HAP-1 (cell line): Measurements from ENCODE around the gene PDCD10.
A peak's percentile ranks its signal among the peaks of the same experiment; 100 is the strongest.

Experiments used
- DNase-seq, 2 experiments: peaks; one replicate each; pipeline ENCODE4 v3.0.0-alpha.2; 2016 to 2020; ENCODE audit warnings: low spot score in 2 of 2
- H3K27me3 ChIP-seq: fragments of 250-450 bp; sonication (Bioruptor Pico); 2 replicates; pipeline ENCODE4 v1.5.1; 2020; ENCODE audit warnings: low read depth, mild to moderate bottlenecking, moderate library complexity
- H3K36me3 ChIP-seq: fragments of 250-450 bp; sonication (Bioruptor Pico); replicated peaks from 2 replicates; pipeline ENCODE4 v1.5.1; 2020; ENCODE audit warnings: mild to moderate bottlenecking
- H3K4me1 ChIP-seq: fragments of 250-450 bp; sonication (Bioruptor Pico); 2 replicates; pipeline ENCODE4 v1.5.1; 2020; ENCODE audit warnings: mild to moderate bottlenecking
- H3K4me3 ChIP-seq: fragments of 250-450 bp; sonication (Bioruptor Pico); 2 replicates; pipeline ENCODE4 v1.5.1; 2020; ENCODE audit warnings: mild to moderate bottlenecking, moderate library complexity
- H3K9me3 ChIP-seq: fragments of 250-450 bp; sonication (Bioruptor Pico); 2 replicates; pipeline ENCODE4 v1.5.1; 2020; ENCODE audit warnings: mild to moderate bottlenecking, moderate library complexity
- in situ Hi-C: fragments of 300-500 bp; cut with MboI; formaldehyde crosslinking; loops from 3 replicates; pipeline ENCODE4 v1.14.3; 2020; ENCODE audit warnings: low sequenced_read_pairs, inconsistent platforms, mixed read lengths

PDCD10 gene

DNA sequence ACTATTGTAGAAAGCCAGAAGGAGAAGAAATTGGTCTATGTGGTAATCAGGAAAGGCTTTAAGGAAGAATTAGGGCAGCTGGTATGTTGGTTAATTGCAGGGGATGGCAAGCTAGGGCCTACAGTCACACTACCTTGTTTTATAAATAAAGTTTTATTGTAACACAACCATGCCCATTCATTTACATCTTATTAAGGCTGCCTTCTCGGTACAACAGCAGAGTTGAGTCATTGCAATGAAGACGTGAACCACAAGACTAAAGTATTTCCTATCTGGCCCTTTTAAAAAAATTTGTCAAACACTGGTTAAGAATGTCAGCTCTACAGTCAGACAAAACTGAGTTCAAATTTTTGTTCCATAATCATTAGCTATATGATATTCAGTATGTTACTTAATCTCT, 9.1 kb upstream of the PDCD10 start:
- DNase-seq, result no peak

DNA sequence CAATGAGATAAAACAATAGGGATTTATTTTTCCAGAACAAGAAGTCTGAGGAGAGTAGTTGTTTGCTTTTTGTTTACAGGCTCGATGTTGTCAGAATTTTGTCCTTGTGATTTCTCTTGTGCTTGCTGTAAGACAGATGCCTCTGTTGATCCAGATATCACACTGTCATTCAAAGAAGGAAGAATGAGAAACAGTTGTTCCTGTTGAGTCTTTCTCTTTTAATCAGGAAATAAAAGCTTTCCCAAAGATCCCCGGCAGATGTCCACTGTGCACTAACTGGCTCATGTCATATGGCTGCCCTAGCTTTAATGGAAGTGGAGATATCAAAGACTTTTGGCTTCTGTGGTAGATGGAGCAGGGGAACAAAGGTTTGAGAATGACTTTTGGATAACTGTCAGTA, 7.6 kb upstream of the PDCD10 start:
- H3K4me3 ChIP-seq, result no peak overlapping the region
- H3K4me1 ChIP-seq, result peaks cover 8% of the 10 kb centered on the region
- DNase-seq, result no peak
- no peaks in the 10 kb centered on the region for H3K36me3 ChIP-seq
- in situ Hi-C loops, result no loop called here
- no peaks in the 10 kb centered on the region for H3K27me3 ChIP-seq
- H3K9me3 ChIP-seq, result no peaks in the 10 kb centered on the region

More for the DNA sequence above, 9.1 kb upstream of the PDCD10 start:
- H3K4me3 ChIP-seq, result no peak overlapping the region
- no peaks in the 10 kb centered on the region for H3K27me3 ChIP-seq
- no peaks in the 10 kb centered on the region for H3K9me3 ChIP-seq
- in situ Hi-C loops, result no loop called here
- H3K36me3 ChIP-seq, result no peaks in the 10 kb centered on the region
- peaks cover 8% of the 10 kb centered on the region for H3K4me1 ChIP-seq

DNA sequence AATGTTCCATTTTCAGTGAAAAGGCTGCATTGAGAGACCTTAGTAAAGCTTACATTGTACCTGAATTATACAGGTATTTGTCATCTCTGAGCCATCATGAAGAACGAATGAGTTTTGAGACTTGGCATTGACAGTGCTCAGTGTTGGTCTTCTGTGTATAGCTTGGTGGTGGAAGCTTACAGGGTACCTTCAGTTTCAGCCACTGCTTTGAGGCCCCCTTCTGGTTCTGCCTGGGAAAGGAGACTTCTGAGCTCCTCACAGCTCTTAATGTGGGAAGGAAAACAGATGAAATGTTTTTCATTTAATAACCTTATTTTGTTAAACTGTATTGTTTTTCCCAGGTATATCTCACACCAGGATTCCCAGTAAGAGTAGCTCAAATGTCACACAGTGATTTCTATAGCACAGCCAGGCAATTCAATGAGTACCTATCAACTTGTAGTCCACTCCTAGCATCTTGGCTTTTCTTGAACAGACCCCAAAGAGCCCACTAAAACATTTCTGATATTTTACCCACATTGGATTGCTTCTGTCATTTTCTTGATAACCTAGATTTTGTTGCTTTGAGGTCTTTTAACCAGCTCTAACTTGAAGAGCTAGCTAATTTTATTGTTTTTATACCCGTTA, 6.4 kb upstream of the PDCD10 start:
- Histone ChIP-seq H3K4me1 (peaks cover 12% of the 10 kb centered on the region), H3K27me3 (no peaks in the 10 kb centered on the region), H3K4me3 (no peak overlapping the region), H3K9me3 (no peaks in the 10 kb centered on the region), H3K36me3 (no peaks in the 10 kb centered on the region)
- peak; percentile 16 to 58 for DNase-seq
- in situ Hi-C loops, result no loop called here

DNA sequence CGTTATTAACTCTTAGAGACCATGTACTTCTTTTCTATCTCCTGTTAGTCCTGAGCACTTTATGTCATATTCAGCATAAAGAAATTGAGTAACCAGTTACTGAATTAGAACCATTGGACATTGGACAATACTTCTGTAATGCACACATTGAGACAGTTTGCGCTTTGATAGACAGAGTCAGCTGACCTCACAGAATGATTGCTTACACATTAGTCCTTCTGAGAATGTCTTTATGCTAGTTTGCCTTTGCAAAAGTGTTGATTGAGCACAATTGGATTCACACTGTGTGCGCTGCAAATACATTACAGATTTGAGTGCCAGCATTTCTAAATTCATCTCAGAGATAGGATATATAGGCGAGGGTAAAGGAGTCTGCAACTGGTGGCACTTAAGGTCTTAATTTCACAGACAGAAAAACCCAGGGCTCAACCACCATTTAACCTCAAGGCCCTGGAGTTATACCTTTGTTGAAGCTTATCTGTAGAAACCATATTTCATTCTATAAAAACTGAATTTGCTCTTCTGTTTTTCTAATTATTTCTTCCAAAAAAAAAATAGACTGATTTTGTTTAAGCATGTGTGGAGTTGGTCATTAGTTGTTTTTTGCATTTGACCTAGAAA, 4.6 kb upstream of the PDCD10 start:
- Histone ChIP-seq H3K27me3 (no peaks in the 10 kb centered on the region), H3K9me3 (no peaks in the 10 kb centered on the region), H3K4me1 (peaks cover 12% of the 10 kb centered on the region), H3K36me3 (no peaks in the 10 kb centered on the region), H3K4me3 (no peak overlapping the region)
- no peak for DNase-seq
- in situ Hi-C loops, result no loop called here

DNA sequence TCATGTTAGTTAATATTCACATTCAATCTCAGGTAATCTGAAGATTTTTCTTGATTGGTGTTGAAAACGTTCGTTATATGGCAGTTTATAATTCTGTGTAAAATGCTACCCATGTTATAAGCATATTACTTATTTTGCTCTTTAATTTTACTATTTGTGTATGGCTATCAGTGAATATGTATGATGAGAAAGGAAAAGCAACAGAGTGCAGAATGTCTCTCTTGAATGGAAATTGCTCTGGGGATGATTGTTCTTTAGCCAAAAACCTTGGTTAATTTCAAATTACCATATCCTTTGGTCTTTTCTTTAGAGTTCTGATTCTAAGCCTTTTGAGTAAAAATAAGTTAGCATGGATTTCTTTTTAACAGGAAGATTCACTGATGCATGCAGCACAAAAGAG, 3.3 kb upstream of the PDCD10 start:
- Histone ChIP-seq H3K9me3 (no peaks in the 10 kb centered on the region), H3K36me3 (no peaks in the 10 kb centered on the region), H3K4me3 (no peak overlapping the region), H3K4me1 (peaks cover 7% of the 10 kb centered on the region; the same call in 1 of the 2 replicates), H3K27me3 (no peaks in the 10 kb centered on the region)
- no peak for DNase-seq
- in situ Hi-C loops, result no loop called here

DNA sequence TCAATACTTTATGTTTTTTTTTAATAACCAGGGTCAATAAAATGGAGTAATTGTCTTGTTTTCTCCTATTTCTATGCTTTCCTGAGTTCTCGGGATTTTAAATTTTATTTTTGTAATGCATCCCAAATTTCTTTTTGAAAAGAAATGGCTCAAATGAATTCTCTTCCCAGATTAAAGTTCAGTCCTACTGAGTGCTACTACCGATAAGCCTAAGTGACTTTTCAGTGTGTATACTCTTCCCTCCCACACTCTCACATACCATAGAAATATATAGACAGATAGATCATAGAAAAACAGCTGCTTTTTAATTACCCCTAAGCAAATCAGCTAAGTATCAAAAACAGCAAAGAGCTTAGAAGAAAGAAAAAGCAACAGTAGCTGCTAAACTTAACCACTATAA, 2.3 kb upstream of the PDCD10 start:
- no peak overlapping the region for H3K4me3 ChIP-seq
- in situ Hi-C loops, result no loop called here
- H3K4me1 ChIP-seq, result peaks cover 14% of the 10 kb centered on the region; the same call in 1 of the 2 replicates
- no peaks in the 10 kb centered on the region for H3K27me3 ChIP-seq
- no peak for DNase-seq
- H3K9me3 ChIP-seq, result no peaks in the 10 kb centered on the region
- no peaks in the 10 kb centered on the region for H3K36me3 ChIP-seq

DNA sequence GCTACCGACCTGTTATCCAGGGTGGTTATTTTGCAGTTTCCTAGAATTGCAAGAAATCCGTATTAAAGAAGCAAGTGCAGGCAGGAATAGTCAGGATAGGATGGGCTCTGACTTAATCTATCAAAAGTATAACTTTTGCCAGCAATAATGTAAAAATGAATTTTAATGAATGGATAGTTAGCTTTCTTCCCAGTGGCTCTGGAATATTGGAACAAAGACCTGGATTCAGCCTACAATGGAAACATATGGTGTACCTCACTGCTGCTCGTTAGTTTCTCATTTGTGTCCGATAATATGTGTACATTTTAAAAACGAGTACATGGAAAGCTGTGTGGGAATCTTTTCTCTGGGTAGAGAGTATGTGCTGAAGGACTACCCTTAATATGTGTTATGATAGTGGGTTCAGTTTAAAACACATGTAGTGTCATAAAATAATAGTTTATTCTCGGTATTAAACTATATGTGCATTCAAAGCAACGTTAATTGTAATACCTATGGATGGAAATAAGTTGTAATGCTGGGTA, 1.6 kb upstream of the PDCD10 start:
- Histone ChIP-seq H3K4me3 (peak overlapping the region; percentile 97), H3K9me3 (no peaks in the 10 kb centered on the region), H3K4me1 (peaks cover 14% of the 10 kb centered on the region; the same call in 1 of the 2 replicates), H3K36me3 (no peaks in the 10 kb centered on the region), H3K27me3 (no peaks in the 10 kb centered on the region)
- in situ Hi-C loops, result no loop called here
- DNase-seq, result no peak

DNA sequence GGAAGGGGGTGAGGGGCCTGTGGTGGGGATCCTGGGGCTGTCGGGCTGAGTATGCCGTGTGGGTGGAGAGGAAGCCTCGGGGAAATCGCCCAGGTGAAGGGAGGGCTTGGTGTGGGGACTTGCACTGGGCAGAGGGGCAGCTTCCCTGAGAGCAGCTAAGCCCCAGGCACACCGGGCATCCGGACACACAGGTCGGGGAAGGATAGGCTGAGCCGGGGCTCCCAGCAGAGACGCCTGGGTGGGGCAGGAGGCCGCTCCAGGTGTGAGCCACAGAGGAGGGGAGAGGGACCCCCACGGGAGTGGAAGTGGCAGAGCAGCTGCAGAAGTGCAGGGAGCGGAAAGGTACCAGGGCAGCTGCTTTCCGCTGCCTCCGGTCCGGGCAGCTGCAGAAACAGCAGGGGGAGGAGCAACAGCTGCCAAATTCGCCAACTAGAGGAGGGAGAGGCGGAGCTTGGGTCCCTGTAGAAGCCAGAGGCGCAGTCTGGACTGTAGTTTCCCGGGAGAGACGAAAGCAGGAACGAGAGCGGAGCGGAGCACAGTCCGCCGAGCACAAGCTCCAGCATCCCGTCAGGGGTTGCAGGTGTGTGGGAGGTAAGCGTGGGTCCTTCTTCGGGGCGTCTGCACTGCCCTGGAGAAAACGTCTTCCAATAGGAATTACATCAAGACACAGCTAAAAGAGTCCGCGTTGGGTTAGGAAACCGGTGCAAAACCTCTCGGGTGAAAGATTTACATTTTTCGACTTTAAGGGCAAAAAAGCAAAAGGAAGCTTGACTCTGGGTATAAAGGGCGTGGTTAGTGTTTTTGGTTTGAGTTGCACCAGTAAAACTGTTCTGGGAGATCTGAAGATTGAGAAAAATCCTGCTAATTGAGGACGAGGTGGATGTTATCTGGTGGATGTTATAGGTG, 794 bp upstream of the PDCD10 start, which contains the start of gene SERPINI1:
Gene SERPINI1 (plus strand): TSS at position 489 of the 906 bp plus-strand sequence. CDS start 53,408 bp downstream, outside the sequence.
- in situ Hi-C loops, result no loop called here
- Histone ChIP-seq H3K9me3 (no peaks in the 10 kb centered on the region), H3K4me3 (peak within 1 kb of the TSS; percentile 97), H3K27me3 (no peaks in the 10 kb centered on the region), H3K4me1 (peaks cover 14% of the 10 kb centered on the region; the same call in 1 of the 2 replicates), H3K36me3 (no peaks in the 10 kb centered on the region)
- DNase-seq, result peak; percentile 94 to 98

DNA sequence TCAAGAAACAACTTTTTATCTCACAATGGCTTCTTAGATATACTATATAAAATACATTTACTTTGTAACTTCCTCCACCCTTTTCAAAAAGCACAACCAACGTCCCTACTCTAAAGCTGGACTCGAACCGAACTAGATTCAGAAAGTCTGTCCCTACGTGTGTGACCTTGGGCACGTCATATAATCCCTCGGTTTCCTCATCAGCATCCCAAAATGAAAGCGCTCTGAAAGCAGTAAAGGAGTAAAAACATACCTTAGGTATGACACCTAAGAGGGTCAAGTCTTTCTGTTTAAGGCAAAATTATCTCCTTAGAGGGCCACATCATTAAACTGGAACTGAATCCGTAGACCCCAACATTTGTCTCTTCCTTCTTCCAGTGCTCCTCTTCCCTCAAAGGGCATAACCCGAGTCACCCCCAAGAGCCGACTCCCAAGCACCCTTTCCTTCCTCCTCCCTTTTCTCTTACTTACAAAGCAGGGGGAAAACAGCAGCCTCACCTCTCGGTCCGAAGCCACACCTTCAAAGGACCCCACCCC, 663 bp downstream of the PDCD10 start:
- H3K36me3 ChIP-seq, result no peaks in the 10 kb centered on the region
- no peaks in the 10 kb centered on the region for H3K27me3 ChIP-seq
- peak overlapping the region; percentile 97 for H3K4me3 ChIP-seq
- in situ Hi-C loops, result no loop called here
- DNase-seq, result peak; percentile 10
- H3K9me3 ChIP-seq, result no peaks in the 10 kb centered on the region
- H3K4me1 ChIP-seq, result peaks cover 26% of the 10 kb centered on the region

DNA sequence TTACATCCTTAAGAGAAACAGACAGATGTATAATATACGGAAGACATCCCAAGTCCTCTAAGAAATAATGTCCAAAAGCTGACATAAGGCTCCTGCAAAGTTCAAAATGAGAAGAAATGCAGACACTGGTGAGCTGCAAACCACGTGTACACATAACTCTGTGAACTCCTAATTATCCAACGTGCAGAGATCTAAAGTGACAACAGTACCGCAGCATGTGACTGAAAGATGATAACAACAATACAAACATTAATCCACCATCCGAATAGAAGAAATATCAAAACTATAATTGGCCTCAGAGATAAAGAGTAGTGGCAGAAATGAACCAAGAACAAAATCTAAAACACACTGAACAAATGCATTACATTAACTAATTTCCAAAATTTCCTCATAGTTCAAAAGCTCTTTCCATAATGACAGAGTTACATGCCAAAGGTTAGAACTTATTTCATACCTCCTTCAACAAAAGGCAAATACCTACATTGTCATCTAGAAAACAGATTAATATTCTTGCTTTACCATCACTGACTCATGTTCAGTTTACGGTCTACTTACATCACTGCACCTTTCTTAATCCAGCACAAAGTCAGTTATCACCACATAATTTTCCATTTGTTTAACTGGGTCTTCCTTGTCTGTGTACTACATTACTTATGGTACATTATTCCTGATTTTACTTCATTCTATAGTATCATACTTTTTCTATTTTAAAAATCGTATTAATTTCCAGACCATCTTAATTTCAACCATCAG, 2.2 kb downstream of the PDCD10 start:
- H3K4me3 ChIP-seq, result no peak overlapping the region; the same call in 1 of the 2 replicates
- no peaks in the 10 kb centered on the region for H3K36me3 ChIP-seq
- no peaks in the 10 kb centered on the region for H3K27me3 ChIP-seq
- H3K4me1 ChIP-seq, result peaks cover 26% of the 10 kb centered on the region
- in situ Hi-C loops, result no loop called here
- DNase-seq, result no peak
- H3K9me3 ChIP-seq, result no peaks in the 10 kb centered on the region

DNA sequence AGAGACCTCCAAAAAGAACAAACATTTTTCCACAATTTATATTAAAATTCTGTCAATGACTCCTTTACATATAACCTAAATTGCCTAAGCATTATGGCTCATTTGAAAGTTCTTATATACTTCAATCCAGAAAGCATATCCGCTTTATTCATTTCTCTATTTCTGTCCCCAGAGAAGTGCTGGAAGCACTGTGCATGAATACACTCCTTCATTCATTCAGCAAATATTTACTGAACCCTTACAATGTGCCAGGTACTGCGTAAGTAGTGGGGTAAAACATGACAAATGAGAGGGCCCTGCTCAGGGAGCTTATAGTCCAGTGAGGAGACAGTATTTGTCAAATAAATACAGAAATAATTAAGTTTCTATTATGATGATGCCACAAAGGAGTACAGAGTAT, 3.3 kb downstream of the PDCD10 start:
- no peak overlapping the region for H3K4me3 ChIP-seq
- in situ Hi-C loops, result no loop called here
- DNase-seq, result no peak
- H3K36me3 ChIP-seq, result no peaks in the 10 kb centered on the region
- H3K4me1 ChIP-seq, result peaks cover 23% of the 10 kb centered on the region
- no peaks in the 10 kb centered on the region for H3K27me3 ChIP-seq
- H3K9me3 ChIP-seq, result no peaks in the 10 kb centered on the region

DNA sequence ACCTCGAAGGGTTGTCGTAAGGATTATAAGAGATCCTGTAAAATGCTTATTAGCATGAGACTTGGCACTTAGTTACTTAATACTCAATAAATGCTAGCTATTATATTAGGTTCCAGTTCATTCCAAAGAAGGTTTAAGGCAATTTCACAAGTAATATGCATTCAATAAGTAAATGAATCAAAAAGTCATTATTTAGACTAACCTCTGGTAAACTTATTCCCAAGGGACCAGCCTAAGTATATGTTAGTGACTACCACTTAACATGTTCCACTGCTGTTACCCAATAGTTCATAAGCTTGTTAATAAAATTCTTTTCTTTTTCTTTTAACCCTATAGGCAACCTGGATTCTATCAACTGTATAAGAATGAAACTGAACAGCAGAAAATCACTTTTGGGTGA, 5.1 kb downstream of the PDCD10 start:
- Histone ChIP-seq H3K4me1 (peaks cover 22% of the 10 kb centered on the region), H3K36me3 (no peaks in the 10 kb centered on the region), H3K4me3 (no peak overlapping the region), H3K9me3 (no peaks in the 10 kb centered on the region), H3K27me3 (no peaks in the 10 kb centered on the region)
- DNase-seq, result peak in 1 of 2 experiments; percentile 60
- in situ Hi-C loops, result no loop called here
